Epithelial cell of prostate (primary cell): ENCODE data around the gene C11orf52.

ENCODE experiments used
- DNase-seq: peaks from one replicate; pipeline ENCODE4 v3.0.0-alpha.2; 2011; ENCODE audit warnings: low read depth, low spot score
- H3K27ac ChIP-seq: fragments of 450-650 bp; 2 replicates; pipeline ENCODE4 v1.5.1; 2017; ENCODE audit warnings: mild to moderate bottlenecking

The C11orf52 gene

GRCh38 chr11:111963931-111964340 lies 45.2 kb downstream of the C11orf52 start:
- no peak for DNase-seq
- no peak overlapping the region for H3K27ac ChIP-seq

GRCh38 chr11:111966678-111967077 lies 48.0 kb downstream of the C11orf52 start:
- no peak overlapping the region for H3K27ac ChIP-seq
- DNase-seq = no peak

- no peak for DNase-seq
- H3K27ac ChIP-seq = no peak overlapping the region
These were observed 48.9 kb downstream of the C11orf52 start for GRCh38 chr11:111967649-111968048.

GRCh38 chr11:111969344-111969743 lies 50.6 kb downstream of the C11orf52 start:
- no peak for DNase-seq
- no peak overlapping the region for H3K27ac ChIP-seq

- no peak overlapping the region for H3K27ac ChIP-seq
- no peak for DNase-seq
These were observed 55.7 kb downstream of the C11orf52 start for GRCh38 chr11:111974446-111974845.

- no peak for DNase-seq
These were observed 56.5 kb downstream of the C11orf52 start for GRCh38 chr11:111975076-111975806.

GRCh38 chr11:111976119-111976766 lies 57.5 kb downstream of the C11orf52 start:
- DNase-seq = no peak
- peak overlapping the region; percentile 46 for H3K27ac ChIP-seq

More at GRCh38 chr11:111975076-111975806, 56.5 kb downstream of the C11orf52 start:
- no peak overlapping the region for H3K27ac ChIP-seq
